OCI-LY7 (cell line): Measurements from ENCODE around the gene CCNB3.

Source experiments
- EZH2phosphoT487 ChIP-seq: fragments of 200-600 bp; sonication (generic); IDR thresholded peaks from 2 replicates; pipeline ENCODE4 v1.6.1; 2018; ENCODE audit warnings: low read depth, borderline replicate concordance, mild to moderate bottlenecking, mixed run types, antibody characterized with exemption, low read length, moderate library complexity, mixed read lengths
- TF ChIP-seq, protein P1 (sequence below): fragments of 200-600 bp; sonication (generic); conservative IDR thresholded peaks from 2 replicates; pipeline ENCODE4 v1.5.1; 2014; ENCODE audit warnings: mild to moderate bottlenecking, antibody characterized with exemption, low read length, moderate library complexity, mixed read lengths

DNA sequence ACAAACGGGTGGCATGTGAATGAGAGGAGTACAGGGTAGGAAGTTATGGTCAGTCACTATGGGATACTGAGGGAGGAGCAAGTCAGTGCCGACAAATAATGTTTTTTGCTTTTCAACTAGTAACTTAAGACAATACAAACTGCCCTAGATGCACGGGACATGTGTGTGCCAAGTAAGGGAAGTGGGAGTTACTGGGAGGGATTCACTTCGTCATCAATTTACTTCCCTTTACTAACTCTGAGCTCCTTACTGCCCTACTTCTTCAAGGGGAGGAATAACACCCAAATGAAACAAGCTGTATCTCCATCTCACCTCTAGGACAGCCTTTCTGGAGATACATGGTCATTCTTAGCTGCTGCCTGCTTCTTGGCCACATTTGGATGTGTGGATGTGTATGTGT lies 168.4 kb downstream of the CCNB3 start:
- TF ChIP-seq, protein P1, sequence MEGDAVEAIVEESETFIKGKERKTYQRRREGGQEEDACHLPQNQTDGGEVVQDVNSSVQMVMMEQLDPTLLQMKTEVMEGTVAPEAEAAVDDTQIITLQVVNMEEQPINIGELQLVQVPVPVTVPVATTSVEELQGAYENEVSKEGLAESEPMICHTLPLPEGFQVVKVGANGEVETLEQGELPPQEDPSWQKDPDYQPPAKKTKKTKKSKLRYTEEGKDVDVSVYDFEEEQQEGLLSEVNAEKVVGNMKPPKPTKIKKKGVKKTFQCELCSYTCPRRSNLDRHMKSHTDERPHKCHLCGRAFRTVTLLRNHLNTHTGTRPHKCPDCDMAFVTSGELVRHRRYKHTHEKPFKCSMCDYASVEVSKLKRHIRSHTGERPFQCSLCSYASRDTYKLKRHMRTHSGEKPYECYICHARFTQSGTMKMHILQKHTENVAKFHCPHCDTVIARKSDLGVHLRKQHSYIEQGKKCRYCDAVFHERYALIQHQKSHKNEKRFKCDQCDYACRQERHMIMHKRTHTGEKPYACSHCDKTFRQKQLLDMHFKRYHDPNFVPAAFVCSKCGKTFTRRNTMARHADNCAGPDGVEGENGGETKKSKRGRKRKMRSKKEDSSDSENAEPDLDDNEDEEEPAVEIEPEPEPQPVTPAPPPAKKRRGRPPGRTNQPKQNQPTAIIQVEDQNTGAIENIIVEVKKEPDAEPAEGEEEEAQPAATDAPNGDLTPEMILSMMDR = no peak
- no peak for TF ChIP-seq EZH2phosphoT487
